ENCODE data around the gene PEX10. TPM values are rescaled to one million over a fixed set of nuclear protein-coding genes. Genes with fewer than 3 reads are reported as not detected.

The PEX10 gene
- total and polyA plus RNA-seq, 10 of the 15 experiments (the other 5 are each of a cell fraction or from before 2014, with no cell fraction given), result 0.24 to 24.9 (median 16.8) TPM; not detected in 1

DNA sequence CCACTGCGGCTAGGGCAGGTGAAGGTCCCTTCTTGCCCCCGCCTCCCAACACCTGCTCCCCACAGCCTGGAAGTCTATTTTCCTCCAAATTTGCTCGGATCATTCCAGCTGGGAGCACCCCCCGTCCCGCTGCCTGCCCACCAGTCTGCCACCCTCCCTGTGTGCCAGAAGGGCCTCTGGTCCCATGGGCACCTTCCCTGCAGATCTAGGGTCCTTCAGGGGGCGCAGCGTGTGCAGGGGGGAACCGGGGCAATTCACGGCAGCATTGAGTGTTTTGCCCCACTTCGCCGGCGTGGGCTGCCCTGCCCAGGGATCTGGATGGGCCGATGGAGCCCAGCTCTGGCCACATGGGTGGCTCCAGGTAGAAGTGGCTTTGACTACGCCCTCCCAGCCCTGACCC is 26.3 kb upstream of the PEX10 start:
- Histone ChIP-seq H3K9me3 (replicated peaks; ENCODE audit: control insufficient read depth, insufficient read depth, low read length) (no peaks in the 10 kb centered on the region), H3K9ac (ENCODE audit: control insufficient read depth, insufficient read depth, low read length) (no peak overlapping the region), H2AFZ (ENCODE audit: control insufficient read depth, low read depth, low read length) (no peak overlapping the region), H3K79me2 (ENCODE audit: control insufficient read depth, insufficient read depth, low read length) (no peaks in the 10 kb centered on the region), H3K27ac (ENCODE audit: control insufficient read depth, insufficient read depth) (no peak overlapping the region), H4K20me1 (ENCODE audit: control insufficient read depth, insufficient read depth) (no peaks in the 10 kb centered on the region), H3K36me3 (ENCODE audit: control insufficient read depth in 2 of 2, insufficient read depth in 2 of 2, low read length in 1 of 2) (no peaks in the 10 kb centered on the region), H3K4me2 (ENCODE audit: control insufficient read depth, insufficient read depth) (no peak overlapping the region), H3K4me1 (ENCODE audit: control insufficient read depth, insufficient read depth, low read length) (peaks cover 11% of the 10 kb centered on the region), H3K4me3 (no peak overlapping the region), H3K27me3 (replicated peaks in 1 of 2; ENCODE audit: control insufficient read depth in 2 of 2, insufficient read depth in 2 of 2, low read length in 1 of 2) (peaks cover 2 to 3% of the 10 kb centered on the region in 2 experiments; a peak in 3 of 4 replicates)
- RAD21 ChIA-PET (ENCODE audit: unreplicated experiment), result no interaction called here
- 57% methylated on average over 14 of the region's 14 CpGs for WGBS (ENCODE audit: insufficient coverage, insufficient replicate concordance, low lambda C conversion rate, missing lambda C conversion rate)
- POLR2A ChIA-PET, result no interaction called here
- SMC1A ChIA-PET (ENCODE audit: uncharacterized antibody, unreplicated experiment), result no interaction called here
- DNase-seq (ENCODE audit: low read depth, low spot score), result no peak
- intact Hi-C loops (cut with micrococcal nuclease; ENCODE audit: unreplicated experiment) (no loop called here), in situ Hi-C loops (cut with MboI) (no loop called here)
- no peak for ATAC-seq
- CTCF ChIA-PET, result interaction anchor here (0.6 kb wide), 1 partner anchor 1052 kb away, joined by 3 read pairs; no protein-coding TSS in a partner anchor
- BruUV-seq (replicated peaks), result no TSS peak
- FAIRE-seq, result no peak
- TF ChIP-seq ZNF384 (IDR thresholded peaks at IDR 0.05; ENCODE audit: borderline replicate concordance, low read depth, low read length), result no peak
- no peak for TF ChIP-seq CBX3 (IDR thresholded peaks at IDR 0.05; ENCODE audit: borderline replicate concordance, low read depth)
- no peak for TF ChIP-seq TCF12 (IDR thresholded peaks at IDR 0.05; ENCODE audit: low read depth, low read length)
- TF ChIP-seq, protein P1, sequence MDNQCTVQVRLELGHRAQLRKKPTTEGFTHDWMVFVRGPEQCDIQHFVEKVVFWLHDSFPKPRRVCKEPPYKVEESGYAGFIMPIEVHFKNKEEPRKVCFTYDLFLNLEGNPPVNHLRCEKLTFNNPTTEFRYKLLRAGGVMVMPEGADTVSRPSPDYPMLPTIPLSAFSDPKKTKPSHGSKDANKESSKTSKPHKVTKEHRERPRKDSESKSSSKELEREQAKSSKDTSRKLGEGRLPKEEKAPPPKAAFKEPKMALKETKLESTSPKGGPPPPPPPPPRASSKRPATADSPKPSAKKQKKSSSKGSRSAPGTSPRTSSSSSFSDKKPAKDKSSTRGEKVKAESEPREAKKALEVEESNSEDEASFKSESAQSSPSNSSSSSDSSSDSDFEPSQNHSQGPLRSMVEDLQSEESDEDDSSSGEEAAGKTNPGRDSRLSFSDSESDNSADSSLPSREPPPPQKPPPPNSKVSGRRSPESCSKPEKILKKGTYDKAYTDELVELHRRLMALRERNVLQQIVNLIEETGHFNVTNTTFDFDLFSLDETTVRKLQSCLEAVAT (IDR thresholded peaks at IDR 0.05), result no peak
- TF ChIP-seq STAT3 (IDR thresholded peaks at IDR 0.05; ENCODE audit: low read depth, low read length), result no peak
- no peak for TF ChIP-seq SREBF2 (IDR thresholded peaks at IDR 0.05; ENCODE audit: low read length)
- TF ChIP-seq TARDBP (IDR thresholded peaks at IDR 0.05; ENCODE audit: borderline replicate concordance), result no peak
- TF ChIP-seq TCF3 (IDR thresholded peaks at IDR 0.05; ENCODE audit: borderline replicate concordance, insufficient read depth, low read depth, low read length), result no peak
- TF ChIP-seq, protein P2, sequence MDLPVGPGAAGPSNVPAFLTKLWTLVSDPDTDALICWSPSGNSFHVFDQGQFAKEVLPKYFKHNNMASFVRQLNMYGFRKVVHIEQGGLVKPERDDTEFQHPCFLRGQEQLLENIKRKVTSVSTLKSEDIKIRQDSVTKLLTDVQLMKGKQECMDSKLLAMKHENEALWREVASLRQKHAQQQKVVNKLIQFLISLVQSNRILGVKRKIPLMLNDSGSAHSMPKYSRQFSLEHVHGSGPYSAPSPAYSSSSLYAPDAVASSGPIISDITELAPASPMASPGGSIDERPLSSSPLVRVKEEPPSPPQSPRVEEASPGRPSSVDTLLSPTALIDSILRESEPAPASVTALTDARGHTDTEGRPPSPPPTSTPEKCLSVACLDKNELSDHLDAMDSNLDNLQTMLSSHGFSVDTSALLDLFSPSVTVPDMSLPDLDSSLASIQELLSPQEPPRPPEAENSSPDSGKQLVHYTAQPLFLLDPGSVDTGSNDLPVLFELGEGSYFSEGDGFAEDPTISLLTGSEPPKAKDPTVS (IDR thresholded peaks at IDR 0.05; ENCODE audit: low read depth, low read length), result no peak
- no peak for TF ChIP-seq SRF (IDR thresholded peaks at IDR 0.05; ENCODE audit: low read depth in 2 of 2, low read length in 2 of 2)
- no peak for TF ChIP-seq SUZ12 (IDR thresholded peaks at IDR 0.05; ENCODE audit: unreplicated experiment)
- TF ChIP-seq ZNF217 (IDR thresholded peaks at IDR 0.05), result no peak
- TF ChIP-seq PAX5 (IDR thresholded peaks at IDR 0.05; ENCODE audit: borderline replicate concordance, low read depth, low read length), result no peak
- TF ChIP-seq, protein P3, sequence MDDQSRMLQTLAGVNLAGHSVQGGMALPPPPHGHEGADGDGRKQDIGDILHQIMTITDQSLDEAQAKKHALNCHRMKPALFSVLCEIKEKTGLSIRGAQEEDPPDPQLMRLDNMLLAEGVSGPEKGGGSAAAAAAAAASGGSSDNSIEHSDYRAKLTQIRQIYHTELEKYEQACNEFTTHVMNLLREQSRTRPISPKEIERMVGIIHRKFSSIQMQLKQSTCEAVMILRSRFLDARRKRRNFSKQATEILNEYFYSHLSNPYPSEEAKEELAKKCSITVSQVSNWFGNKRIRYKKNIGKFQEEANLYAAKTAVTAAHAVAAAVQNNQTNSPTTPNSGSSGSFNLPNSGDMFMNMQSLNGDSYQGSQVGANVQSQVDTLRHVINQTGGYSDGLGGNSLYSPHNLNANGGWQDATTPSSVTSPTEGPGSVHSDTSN (IDR thresholded peaks at IDR 0.05; ENCODE audit: insufficient replicate concordance, low read depth, low read length), result no peak
- TF ChIP-seq ETV6 (conservative IDR thresholded peaks at IDR 0.05 in 1 of 2, IDR thresholded peaks at IDR 0.05 in 1 of 2; ENCODE audit: borderline replicate concordance in 1 of 2, low read depth in 1 of 2), result no peak
- TF ChIP-seq, protein P4, sequence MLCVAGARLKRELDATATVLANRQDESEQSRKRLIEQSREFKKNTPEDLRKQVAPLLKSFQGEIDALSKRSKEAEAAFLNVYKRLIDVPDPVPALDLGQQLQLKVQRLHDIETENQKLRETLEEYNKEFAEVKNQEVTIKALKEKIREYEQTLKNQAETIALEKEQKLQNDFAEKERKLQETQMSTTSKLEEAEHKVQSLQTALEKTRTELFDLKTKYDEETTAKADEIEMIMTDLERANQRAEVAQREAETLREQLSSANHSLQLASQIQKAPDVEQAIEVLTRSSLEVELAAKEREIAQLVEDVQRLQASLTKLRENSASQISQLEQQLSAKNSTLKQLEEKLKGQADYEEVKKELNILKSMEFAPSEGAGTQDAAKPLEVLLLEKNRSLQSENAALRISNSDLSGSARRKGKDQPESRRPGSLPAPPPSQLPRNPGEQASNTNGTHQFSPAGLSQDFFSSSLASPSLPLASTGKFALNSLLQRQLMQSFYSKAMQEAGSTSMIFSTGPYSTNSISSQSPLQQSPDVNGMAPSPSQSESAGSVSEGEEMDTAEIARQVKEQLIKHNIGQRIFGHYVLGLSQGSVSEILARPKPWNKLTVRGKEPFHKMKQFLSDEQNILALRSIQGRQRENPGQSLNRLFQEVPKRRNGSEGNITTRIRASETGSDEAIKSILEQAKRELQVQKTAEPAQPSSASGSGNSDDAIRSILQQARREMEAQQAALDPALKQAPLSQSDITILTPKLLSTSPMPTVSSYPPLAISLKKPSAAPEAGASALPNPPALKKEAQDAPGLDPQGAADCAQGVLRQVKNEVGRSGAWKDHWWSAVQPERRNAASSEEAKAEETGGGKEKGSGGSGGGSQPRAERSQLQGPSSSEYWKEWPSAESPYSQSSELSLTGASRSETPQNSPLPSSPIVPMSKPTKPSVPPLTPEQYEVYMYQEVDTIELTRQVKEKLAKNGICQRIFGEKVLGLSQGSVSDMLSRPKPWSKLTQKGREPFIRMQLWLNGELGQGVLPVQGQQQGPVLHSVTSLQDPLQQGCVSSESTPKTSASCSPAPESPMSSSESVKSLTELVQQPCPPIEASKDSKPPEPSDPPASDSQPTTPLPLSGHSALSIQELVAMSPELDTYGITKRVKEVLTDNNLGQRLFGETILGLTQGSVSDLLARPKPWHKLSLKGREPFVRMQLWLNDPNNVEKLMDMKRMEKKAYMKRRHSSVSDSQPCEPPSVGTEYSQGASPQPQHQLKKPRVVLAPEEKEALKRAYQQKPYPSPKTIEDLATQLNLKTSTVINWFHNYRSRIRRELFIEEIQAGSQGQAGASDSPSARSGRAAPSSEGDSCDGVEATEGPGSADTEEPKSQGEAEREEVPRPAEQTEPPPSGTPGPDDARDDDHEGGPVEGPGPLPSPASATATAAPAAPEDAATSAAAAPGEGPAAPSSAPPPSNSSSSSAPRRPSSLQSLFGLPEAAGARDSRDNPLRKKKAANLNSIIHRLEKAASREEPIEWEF (IDR thresholded peaks at IDR 0.05; ENCODE audit: insufficient replicate concordance, low read depth, low read length), result no peak
